Fibroblast of the aortic adventitia (primary cell): ENCODE data around the gene ADAMTSL1. TPM values are rescaled to one million over a fixed set of nuclear protein-coding genes. Genes with fewer than 3 reads are reported as not detected.

Source experiments
- DNase-seq: peaks from one replicate; pipeline ENCODE4 v3.0.0-alpha.2; 2010; ENCODE audit warnings: low read depth
- H3K4me3 ChIP-seq: 2 replicates; pipeline ENCODE4 v1.5.1; 2011; ENCODE audit warnings: low read depth, mild to moderate bottlenecking, control low read depth, low read length, moderate library complexity
- CTCF ChIP-seq: IDR thresholded peaks from 2 replicates; pipeline ENCODE4 v1.5.1; 2011; ENCODE audit warnings: mild to moderate bottlenecking, low read length, control low read depth, inconsistent platforms; ENCODE audit not compliant: insufficient read depth
- total RNA-seq: library from RNA; depleted of rRNA; stranded (reverse); fragments of >200 nt; gene quantifications from 2 replicates; pipeline ENCODE4 v1.2.3, GENCODE V29; 2012; ENCODE audit warnings: low replicate concordance

The ADAMTSL1 gene
- total RNA-seq, 1 donor, result 179 TPM

- no peak for DNase-seq
- TF ChIP-seq CTCF, result no peak
- H3K4me3 ChIP-seq, result no peak overlapping the region
These were observed 57.4 kb downstream of the ADAMTSL1 start for GRCh38 chr9:18531136-18532065.

GRCh38 chr9:18534611-18535010, 60.7 kb downstream of the ADAMTSL1 start:
- TF ChIP-seq CTCF, result no peak
- H3K4me3 ChIP-seq, result no peak overlapping the region
- DNase-seq, result no peak

- H3K4me3 ChIP-seq, result no peak overlapping the region
- DNase-seq, result no peak
- no peak for TF ChIP-seq CTCF
These were observed 62.6 kb downstream of the ADAMTSL1 start for GRCh38 chr9:18536554-18536953.

- TF ChIP-seq CTCF, result no peak
- DNase-seq, result no peak
- H3K4me3 ChIP-seq, result no peak overlapping the region
These were observed 65.3 kb downstream of the ADAMTSL1 start for GRCh38 chr9:18539203-18539693.

GRCh38 chr9:18542837-18543405, 69.0 kb downstream of the ADAMTSL1 start:
- no peak overlapping the region for H3K4me3 ChIP-seq
- TF ChIP-seq CTCF, result no peak
- peak; percentile 94 for DNase-seq

- TF ChIP-seq CTCF, result no peak
- DNase-seq, result peak; percentile 96
- H3K4me3 ChIP-seq, result no peak overlapping the region
These were observed 69.6 kb downstream of the ADAMTSL1 start for GRCh38 chr9:18543406-18544192.
